Smooth muscle cell (in vitro differentiated cells): Measurements from ENCODE around the gene DDX28. TPM values are rescaled to one million over a fixed set of nuclear protein-coding genes. Genes with fewer than 3 reads are reported as not detected.
"Not testable (repeated sequence)": the region's sequence is repeated elsewhere in the genome, so short reads cannot be mapped to it uniquely, and the experiment has no call there.

Source experiments
- DNase-seq: peaks from one replicate; lab custom pipeline; 2025; ENCODE audit not compliant: unreplicated experiment; lab: John Stamatoyannopoulos, UW
- H2AFZ ChIP-seq: fragments of 200-600 bp; sonication (generic); 2 replicates; pipeline ENCODE4 v1.6.0; 2016; ENCODE audit warnings: antibody characterized with exemption, low read depth, mild to moderate bottlenecking
- H3F3A ChIP-seq: fragments of 200-600 bp; sonication (generic); 2 replicates; pipeline ENCODE4 v1.6.0; 2017; ENCODE audit warnings: antibody characterized with exemption, low read depth
- H3K27ac ChIP-seq: fragments of 200-600 bp; sonication (generic); 2 replicates; pipeline ENCODE4 v1.5.1; 2016; ENCODE audit warnings: low read depth, mild to moderate bottlenecking
- H3K27me3 ChIP-seq: fragments of 200-600 bp; sonication (generic); 2 replicates; pipeline ENCODE4 v1.6.1; 2016; ENCODE audit warnings: low read depth, mild to moderate bottlenecking
- H3K36me3 ChIP-seq: fragments of 200-600 bp; sonication (generic); 2 replicates; pipeline ENCODE4 v1.5.1; 2016; ENCODE audit warnings: low read depth
- H3K4me1 ChIP-seq: fragments of 200-600 bp; sonication (generic); 2 replicates; pipeline ENCODE4 v1.5.1; 2016; ENCODE audit warnings: low read depth
- H3K4me2 ChIP-seq: fragments of 200-600 bp; sonication (generic); 2 replicates; pipeline ENCODE4 v1.6.0; 2016; ENCODE audit warnings: mild to moderate bottlenecking
- H3K4me3 ChIP-seq: fragments of 200-600 bp; sonication (generic); 2 replicates; pipeline ENCODE4 v1.5.1; 2016; ENCODE audit warnings: mild to moderate bottlenecking
- H3K79me2 ChIP-seq: fragments of 200-600 bp; sonication (generic); 2 replicates; pipeline ENCODE4 v1.6.0; 2016; ENCODE audit warnings: low read depth, mild to moderate bottlenecking
- H3K9ac ChIP-seq: fragments of 200-600 bp; sonication (generic); 2 replicates; pipeline ENCODE4 v1.6.0; 2016; ENCODE audit warnings: low read depth
- H3K9me3 ChIP-seq: fragments of 200-600 bp; sonication (generic); replicated peaks from 2 replicates; pipeline ENCODE4 v1.5.1; 2016; ENCODE audit warnings: low read depth
- H4K20me1 ChIP-seq: fragments of 200-600 bp; sonication (generic); 2 replicates; pipeline ENCODE4 v1.6.0; 2016; ENCODE audit warnings: low read depth
- CTCF ChIP-seq: fragments of 200-600 bp; sonication (generic); IDR thresholded peaks from 2 replicates; pipeline ENCODE4 v1.5.1; 2017; ENCODE audit warnings: borderline replicate concordance, mild to moderate bottlenecking, antibody characterized with exemption; ENCODE audit not compliant: insufficient read depth, poor library complexity, severe bottlenecking
- WGBS: methylation state at CpG from one replicate; pipeline ENCODE4 v1.1.7; 2016; ENCODE audit warnings: low lambda C conversion rate; 5-methylcytosine and 5-hydroxymethylcytosine counted together
- polyA plus RNA-seq: library from polyadenylated mRNA; unstranded; fragments of >200 nt; fragmentation: Nextera tagmentation; extraction: Ambion mirVana; gene quantifications from 2 replicates; pipeline ENCODE4 v1.2.1, GENCODE V29; 2016
- total RNA-seq: library from RNA; depleted of rRNA; stranded (reverse); fragments of >200 nt; gene quantifications from 2 replicates; pipeline ENCODE4 v1.2.3, GENCODE V29; 2014

The DDX28 gene
- total and polyA plus RNA-seq, 2 experiments from 2014 or later: 6.7 to 9.0 TPM

GRCh38 chr16:67995423-67995822 lies 27.6 kb downstream of the DDX28 start:
- Histone ChIP-seq H3K4me2 (no peak overlapping the region), H3K4me1 (no peaks in the 10 kb centered on the region), H3F3A (no peaks in the 10 kb centered on the region), H3K36me3 (no peaks in the 10 kb centered on the region), H3K79me2 (no peaks in the 10 kb centered on the region), H3K27ac (no peak overlapping the region), H3K27me3 (no peaks in the 10 kb centered on the region), H3K4me3 (no peak overlapping the region), H2AFZ (no peak overlapping the region), H3K9me3 (no peaks in the 10 kb centered on the region), H3K9ac (no peak overlapping the region), H4K20me1 (no peaks in the 10 kb centered on the region)
- WGBS: 91% methylated on average over 5 of the region's 5 CpGs
- DNase-seq: no peak
- no peak for TF ChIP-seq CTCF

GRCh38 chr16:67994040-67994408 lies 29.0 kb downstream of the DDX28 start:
- not testable (repeated sequence) for DNase-seq, H3K9me3 ChIP-seq, H3K79me2 ChIP-seq, H3K4me2 ChIP-seq, H3K27ac ChIP-seq, H3K9ac ChIP-seq, H4K20me1 ChIP-seq, H3K4me3 ChIP-seq, H3F3A ChIP-seq, H3K4me1 ChIP-seq, H3K27me3 ChIP-seq, H3K36me3 ChIP-seq
- 91% methylated on average over 4 of the region's 6 CpGs for WGBS
- H2AFZ ChIP-seq: peak overlapping the region; percentile 74

GRCh38 chr16:67993207-67994039 lies 29.6 kb downstream of the DDX28 start:
- no peaks in the 10 kb centered on the region for H3F3A ChIP-seq
- H3K27ac ChIP-seq: no peak overlapping the region
- H4K20me1 ChIP-seq: no peaks in the 10 kb centered on the region
- peak overlapping the region; percentile 74 for H2AFZ ChIP-seq
- H3K4me3 ChIP-seq: peak overlapping the region; percentile 38
- no peaks in the 10 kb centered on the region for H3K9me3 ChIP-seq
- no peak overlapping the region for H3K9ac ChIP-seq
- peak overlapping the region; percentile 85 for H3K4me2 ChIP-seq
- H3K36me3 ChIP-seq: no peaks in the 10 kb centered on the region
- no peaks in the 10 kb centered on the region for H3K79me2 ChIP-seq
- WGBS: 61% methylated on average over 12 of the region's 39 CpGs
- TF ChIP-seq CTCF: peak; percentile 92
- no peaks in the 10 kb centered on the region for H3K27me3 ChIP-seq
- peak; percentile 40 for DNase-seq
- H3K4me1 ChIP-seq: no peaks in the 10 kb centered on the region

GRCh38 chr16:67992661-67993206 lies 30.3 kb downstream of the DDX28 start:
- Histone ChIP-seq H3K4me1 (no peaks in the 10 kb centered on the region), H3K27me3 (no peaks in the 10 kb centered on the region), H3K79me2 (no peaks in the 10 kb centered on the region), H3K4me2 (peak overlapping the region; percentile 85), H4K20me1 (no peaks in the 10 kb centered on the region), H3K36me3 (no peaks in the 10 kb centered on the region), H3K9me3 (no peaks in the 10 kb centered on the region), H3K27ac (no peak overlapping the region), H3K9ac (no peak overlapping the region), H3F3A (no peaks in the 10 kb centered on the region), H3K4me3 (no peak overlapping the region), H2AFZ (no peak overlapping the region)
- no peak for TF ChIP-seq CTCF
- no peak for DNase-seq
- 85% methylated on average over 20 of the region's 20 CpGs for WGBS
